C4-2B (cell line): ENCODE data around the gene ZSCAN10.

ENCODE experiments used
- CTCF ChIP-seq: fragments of 450-650 bp; conservative IDR thresholded peaks from 2 replicates; pipeline ENCODE4 v1.5.1; 2017; ENCODE audit warnings: mild to moderate bottlenecking
- ZFX ChIP-seq: fragments of 450-650 bp; IDR thresholded peaks from 2 replicates; pipeline ENCODE4 v1.6.1; 2017

GRCh38 chr16:3073448-3073847 lies 25.6 kb downstream of the ZSCAN10 start:
- TF ChIP-seq CTCF (no peak), ZFX (no peak)
